Urothelium cell line (cell line): ENCODE data around the gene WDR5.
"Not testable (repeated sequence)": the region's sequence is repeated elsewhere in the genome, so short reads cannot be mapped to it uniquely, and the experiment has no call there.

Experiments
- DNase-seq: peaks from one replicate; pipeline ENCODE4 v3.0.0; 2011; ENCODE audit warnings: low spot score, mixed read lengths
- FAIRE-seq: peaks from 2 replicates; lab custom pipeline; 2011; peaks lifted over from hg19 to GRCh38; lab: Jason Lieb, UNC

WDR5 gene

DNA sequence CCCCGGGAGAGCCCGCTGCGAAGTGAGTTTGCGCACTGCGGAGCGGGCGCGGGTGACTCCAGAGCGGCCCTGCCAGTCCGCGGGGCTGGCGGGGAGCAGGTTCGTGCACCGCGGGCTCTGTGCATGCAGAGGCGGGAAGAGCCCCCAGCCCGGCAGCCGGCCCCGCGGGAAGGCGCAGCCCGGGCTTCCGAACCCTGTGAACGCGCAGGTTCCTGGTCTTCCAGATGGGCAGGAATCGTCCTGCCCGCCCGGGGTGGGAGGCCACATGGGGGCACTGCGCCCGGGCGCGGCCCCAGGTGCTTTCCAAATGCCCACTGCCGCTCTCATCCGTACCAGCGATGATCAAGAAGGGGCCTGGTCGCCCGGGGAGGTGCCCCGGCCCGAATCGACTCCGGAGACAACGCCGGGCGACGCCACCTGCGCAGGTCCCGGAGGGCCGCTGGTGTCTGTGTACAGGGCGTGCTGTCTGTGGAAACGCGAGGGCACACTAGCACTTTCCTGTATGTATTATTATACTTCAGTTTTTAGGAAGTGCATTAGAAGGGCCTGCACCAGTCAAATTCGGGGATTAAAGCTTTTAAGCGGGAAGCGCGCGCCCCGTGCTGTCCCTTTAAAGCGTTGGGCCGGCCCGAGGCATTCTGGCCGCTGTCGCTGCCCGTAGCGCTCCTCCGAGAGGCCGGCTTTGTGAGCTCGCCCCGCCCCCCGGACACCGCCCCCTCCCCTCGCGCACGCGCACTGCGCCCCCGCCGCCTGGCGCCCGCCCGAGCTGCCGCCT lies at the start of gene WDR5:
Gene WDR5 (plus strand): TSS at position 740 of the 775 bp plus-strand sequence. CDS start 3,796 bp downstream, outside the sequence.
- DNase-seq (peak; percentile 97), FAIRE-seq (peak; percentile 62)

DNA sequence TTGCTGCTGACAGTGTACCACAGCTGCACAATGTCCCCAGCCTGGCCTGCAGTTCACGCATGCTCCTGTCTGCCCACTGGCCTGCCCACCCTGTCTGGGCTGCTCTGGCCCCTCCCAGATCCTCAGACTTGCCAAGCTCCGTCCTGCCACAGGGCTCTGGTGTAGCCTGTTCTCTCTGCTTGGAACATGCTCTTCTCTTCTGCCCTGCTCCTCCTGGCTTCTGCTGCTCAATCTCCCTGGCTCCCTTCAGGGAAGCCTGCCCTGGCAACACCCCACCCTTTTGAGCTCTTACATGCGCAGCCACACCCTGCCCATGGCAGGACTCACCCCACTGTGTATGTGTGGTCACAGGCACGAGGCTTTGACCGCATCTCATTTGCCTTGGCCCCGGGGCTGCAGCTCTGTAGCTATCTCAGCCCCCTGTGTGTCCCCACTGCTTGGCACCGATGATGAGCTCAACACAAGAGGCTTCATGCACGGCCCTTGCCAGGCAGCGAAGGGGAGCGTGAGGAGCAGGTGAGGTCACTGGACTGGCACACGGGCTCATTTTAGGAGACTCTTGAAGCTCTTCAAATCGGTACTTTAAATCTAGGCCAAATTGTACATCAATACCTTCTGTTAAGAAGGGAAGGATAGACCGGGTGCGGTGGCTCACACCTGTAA lies 47.7 kb upstream of the WDR5 start:
- no peak for DNase-seq
- FAIRE-seq = no peak

DNA sequence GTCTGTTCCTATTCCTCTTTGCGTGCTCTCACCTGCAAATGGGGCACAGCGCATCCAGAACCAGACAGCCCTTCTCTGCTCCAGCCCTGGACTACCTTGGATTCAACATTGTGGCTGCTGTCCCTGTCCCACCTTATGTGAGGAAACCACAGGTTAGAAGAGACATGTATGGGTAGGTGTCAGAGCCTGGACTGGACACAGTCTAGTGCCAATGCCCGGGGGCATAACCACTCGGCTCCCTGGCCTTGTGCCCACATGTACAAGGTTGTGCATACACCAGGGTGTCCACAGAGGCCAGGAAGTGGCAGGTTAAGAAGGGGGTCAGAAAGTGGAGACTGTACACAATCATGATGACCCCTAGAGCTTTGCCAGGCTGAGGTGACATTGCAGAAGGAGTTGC lies 45.9 kb upstream of the WDR5 start:
- DNase-seq = no peak
- FAIRE-seq = no peak

DNA sequence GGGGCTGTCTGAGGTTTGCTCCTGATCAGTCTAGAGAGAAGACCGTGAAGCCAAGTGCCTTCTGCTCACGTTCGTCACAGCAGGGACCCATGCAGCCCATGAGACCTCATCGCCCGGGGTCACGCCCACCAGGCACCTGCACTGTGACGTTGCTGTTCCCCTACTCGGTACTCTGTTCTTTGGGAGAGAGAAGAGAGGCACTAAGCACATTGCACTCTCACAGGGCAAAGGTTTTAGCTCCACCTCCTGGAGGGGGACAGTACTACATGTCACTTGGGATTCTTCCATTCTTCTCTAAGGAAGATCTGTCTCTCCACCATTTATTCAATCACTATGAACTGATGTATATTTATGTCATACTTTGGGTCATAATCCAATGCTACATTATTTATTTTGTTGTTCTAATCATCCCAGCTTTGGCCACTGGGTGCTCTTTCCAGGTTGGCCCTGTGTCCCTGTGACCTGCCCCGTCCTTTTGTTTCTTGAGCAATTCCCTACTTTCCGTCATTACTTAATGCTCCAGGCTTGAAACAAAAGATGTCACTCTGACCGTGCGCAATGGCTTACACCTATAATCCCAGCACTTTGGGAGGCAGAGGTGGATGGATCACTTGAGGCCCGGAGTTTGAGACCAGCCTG lies 36.6 kb upstream of the WDR5 start:
- DNase-seq = peak; percentile 53

DNA sequence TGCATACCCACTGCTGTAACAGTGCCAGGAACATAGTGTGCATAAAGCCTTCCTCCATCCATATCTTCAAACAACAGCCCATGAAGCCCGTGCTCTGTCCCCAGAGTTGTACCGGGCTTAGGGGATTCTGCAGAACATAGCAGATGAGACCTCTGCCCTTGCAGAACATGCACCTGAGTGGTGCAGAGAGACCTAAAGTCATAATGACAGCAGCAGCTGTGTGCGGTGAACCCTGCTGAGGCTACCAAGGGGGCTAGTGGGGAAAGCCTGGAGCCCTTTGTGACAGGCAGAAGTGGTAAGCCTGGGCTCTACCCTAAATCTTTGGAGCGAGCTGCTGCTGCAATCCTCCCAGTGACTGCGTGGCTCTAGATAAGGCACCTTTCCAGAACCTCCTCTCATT lies 35.8 kb upstream of the WDR5 start:
- no peak for FAIRE-seq
- DNase-seq = no peak

More for the DNA sequence above, 36.6 kb upstream of the WDR5 start:
- FAIRE-seq = no peak

DNA sequence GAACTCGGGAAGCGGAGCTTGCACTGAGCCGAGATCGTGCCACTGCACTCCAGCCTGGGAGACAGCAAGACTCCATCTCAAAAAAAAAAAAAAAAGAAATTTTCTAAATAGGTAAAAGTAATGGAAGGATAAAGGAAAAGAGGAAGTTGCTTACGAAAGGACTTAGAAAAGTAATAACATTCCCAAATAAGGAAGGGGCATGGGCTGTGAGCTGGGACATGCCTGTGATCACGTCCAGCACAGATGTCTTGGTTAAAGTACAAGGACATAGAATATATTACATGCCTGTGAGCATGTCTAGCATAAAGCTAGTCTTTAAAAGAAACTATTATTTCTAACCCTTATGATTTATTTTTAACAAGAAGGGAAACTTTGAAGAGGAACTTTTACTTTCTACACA lies 34.7 kb upstream of the WDR5 start:
- DNase-seq, FAIRE-seq: not testable (repeated sequence)

DNA sequence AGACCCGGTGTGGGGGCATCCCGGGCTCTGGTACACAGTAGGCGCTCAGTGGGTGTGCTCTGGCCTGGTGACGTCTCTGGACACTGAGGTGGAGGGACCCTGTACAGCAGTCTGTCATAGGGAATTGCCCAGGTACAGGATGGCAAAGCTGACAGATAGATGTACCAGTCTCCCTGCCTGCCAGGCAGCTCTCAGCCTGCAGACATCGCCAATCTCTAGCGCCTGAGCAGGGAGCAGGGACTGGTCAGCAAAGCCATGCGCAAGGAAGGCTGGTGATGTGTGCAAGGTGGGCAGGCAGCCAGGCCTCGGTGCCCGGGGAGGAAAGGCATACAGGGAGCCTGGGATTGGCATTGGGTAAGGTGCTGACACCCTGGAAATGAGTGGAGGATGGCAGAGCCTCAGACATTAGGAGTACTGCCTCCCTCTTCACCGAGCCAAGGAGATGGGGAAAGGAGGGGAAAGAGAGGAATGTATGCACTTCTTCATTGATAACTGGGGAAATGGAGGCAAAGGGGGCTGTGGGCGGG lies 34.2 kb upstream of the WDR5 start:
- FAIRE-seq (no peak), DNase-seq (no peak)

DNA sequence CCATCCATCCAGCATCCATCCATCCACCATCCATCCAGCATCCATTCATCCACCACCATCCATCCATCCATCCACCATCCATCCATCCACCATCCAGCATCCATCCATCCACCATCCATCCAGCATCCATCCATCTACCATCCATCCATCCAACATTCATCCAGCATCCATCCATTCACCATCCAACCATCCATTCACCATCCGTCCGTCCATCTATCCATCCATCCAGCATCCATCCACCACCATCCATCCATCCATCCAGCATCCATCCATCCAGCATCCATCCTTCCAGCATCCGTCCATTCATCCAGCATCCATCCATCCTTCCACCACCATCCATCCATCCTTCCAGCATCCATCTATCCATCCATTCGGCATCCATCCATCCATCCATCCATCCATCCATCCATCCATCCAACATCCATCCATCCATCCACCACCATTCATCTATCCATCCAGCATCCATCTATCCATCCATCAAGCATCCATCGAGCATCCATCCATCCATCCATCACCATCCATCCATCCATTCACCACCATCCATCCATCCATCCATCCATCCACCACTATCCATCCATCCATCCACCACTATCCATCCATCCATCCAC lies 32.4 kb upstream of the WDR5 start:
- peak; percentile 97 for FAIRE-seq
- DNase-seq = no peak

DNA sequence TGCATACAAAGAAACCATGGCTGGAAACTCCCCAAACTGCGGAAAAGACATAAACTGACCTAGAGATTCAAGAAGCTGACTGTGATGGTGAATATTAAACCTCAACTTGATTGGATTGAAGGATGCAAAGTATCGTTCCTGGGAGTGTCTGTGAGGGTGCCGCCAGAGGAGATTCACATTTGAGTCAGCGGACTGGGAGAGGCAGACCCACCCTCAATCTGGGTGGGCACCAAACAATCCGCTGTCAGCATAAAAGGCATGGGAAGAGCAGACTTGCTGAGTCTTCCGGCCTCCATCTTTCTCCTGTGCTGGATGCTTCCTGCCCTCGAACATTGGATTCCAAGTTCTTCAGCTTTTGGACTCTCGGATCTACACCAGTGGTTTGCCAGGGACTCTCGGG lies 24.8 kb upstream of the WDR5 start:
- no peak for DNase-seq
- FAIRE-seq = no peak

DNA sequence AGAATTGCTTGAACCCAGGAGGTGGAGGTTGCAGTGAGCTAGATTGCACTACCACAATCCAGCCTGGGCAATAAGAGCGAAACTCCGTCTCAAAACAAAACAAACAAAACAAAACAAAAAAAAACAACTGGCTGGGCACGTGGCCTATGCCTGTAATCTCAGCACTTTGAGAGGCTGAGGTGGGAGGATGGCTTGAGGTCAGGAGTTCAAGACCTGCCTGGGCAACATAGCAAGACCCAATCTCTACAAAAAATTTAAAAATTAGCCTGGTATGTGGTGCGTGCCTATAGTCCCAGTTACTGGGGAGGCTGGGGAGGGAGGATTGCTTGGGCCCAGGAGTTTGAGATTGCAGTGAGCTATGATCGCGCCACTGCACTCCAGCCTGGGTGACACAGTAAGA lies 23.3 kb upstream of the WDR5 start:
- DNase-seq (no peak), FAIRE-seq (no peak)

DNA sequence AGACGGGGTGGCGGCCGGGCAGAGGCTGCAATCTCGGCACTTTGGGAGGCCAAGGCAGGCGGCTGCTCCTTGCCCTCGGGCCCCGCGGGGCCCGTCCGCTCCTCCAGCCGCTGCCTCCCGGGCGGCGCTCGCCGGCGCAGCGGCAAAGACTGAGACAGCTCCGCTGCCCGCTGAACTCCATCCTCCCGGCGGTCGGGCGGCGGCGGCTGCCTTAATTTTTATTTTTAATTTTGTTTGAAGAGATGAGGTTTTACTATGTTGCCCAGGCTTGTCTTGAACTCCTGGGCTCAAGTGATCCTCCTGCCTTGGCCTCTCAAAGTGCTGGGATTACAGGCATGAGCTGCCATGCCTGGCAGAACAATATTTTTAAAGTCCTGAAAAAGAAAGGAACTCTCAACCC lies 16.9 kb upstream of the WDR5 start:
- FAIRE-seq, DNase-seq: not testable (repeated sequence)

DNA sequence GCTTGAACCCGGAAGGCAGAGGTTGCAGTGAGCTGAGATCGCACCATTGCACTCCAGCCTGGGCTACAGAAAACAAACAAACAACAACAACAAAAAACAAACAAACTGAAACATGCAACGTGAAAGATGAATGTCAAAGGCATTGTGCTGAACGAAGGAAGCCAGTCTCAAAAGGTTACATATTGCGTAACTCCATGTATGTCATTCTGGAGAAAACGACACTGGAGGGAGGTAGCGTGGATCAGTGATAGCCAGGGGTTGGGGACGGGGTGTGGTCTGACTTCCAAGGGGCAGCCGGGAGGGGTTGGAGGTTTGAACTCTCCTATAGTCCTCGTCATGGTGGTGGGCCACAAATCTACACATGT lies 12.1 kb upstream of the WDR5 start:
- FAIRE-seq (no peak), DNase-seq (no peak)

DNA sequence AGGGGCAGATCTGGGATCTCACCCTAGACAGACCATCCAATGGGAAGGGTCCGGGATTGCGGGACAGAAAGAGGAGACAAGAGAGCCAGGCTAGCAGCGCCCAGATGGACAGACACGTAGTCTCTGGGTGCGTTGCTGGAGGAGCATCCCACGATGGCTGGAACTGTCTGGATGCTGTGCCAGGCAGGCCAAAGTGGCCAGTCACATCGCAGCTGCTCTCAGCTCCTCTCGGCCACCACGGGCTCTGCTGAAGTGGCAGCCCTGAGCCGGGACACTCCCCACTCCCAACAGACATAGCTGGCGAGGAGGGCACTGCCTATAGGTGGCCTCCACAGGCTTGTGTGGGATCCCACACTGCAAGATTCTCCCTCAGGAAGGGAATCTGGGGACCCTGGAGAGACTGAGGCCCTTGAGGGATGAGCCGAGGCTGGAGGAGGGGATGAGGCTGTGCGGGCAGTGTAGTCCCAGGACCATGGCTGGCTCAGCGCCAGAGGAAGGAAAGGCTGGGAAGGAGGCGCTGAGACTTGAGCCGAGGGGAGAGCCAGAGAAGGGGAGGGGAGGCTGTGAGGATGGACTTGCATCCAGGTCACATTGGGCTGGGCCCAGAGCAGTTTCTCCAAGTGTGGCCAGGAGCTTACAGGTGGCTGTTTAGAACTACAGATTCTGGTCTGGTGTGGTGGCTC lies 10.3 kb upstream of the WDR5 start:
- DNase-seq (no peak), FAIRE-seq (no peak)

DNA sequence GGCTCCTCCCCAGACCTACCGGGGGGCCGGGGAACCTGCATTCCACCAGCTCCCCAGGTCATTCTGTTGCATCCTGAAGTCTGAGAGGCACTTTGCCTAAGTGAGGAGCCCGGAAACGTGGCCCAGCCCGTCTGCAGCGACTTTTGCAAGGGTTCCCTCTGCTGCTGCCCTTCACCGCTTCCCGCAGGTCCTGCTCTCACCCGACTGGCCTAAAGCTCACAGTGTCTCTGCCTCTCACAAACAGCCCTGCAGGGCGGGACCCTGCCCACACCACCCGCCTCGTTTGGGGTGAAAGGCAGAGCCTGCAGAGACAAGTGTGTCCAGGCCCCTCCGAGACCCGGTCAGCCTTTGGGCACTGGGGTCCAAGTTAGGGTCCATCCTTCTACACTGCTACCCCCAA lies 9.5 kb upstream of the WDR5 start:
- no peak for FAIRE-seq

DNA sequence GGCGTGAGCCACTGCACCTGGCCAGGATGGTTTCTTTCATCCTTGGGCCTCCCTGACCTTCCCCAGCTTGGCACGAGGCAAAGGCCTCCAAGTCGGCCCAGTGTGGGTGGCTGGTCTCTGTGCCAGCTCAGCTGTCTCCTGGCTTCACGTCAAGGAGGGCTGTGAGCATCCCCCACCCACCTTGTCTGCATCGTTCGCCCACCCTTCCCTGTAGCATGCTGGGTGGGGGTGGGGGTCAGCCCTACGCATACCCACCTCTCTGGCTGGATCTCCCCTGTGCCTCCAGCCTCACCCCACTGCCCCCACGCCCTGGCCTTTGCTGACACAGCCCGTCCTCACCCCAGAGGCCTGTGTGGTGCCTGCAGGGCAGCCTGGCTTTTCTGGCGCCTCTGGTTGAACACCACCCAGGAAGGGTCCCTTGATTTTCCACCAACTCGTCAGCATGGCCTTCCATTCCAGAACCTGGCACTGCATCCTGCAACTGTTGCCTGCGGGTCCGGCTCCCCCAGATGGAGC lies 8.8 kb upstream of the WDR5 start:
- DNase-seq = no peak
- FAIRE-seq = no peak

More for the DNA sequence above, 9.5 kb upstream of the WDR5 start:
- DNase-seq = no peak

DNA sequence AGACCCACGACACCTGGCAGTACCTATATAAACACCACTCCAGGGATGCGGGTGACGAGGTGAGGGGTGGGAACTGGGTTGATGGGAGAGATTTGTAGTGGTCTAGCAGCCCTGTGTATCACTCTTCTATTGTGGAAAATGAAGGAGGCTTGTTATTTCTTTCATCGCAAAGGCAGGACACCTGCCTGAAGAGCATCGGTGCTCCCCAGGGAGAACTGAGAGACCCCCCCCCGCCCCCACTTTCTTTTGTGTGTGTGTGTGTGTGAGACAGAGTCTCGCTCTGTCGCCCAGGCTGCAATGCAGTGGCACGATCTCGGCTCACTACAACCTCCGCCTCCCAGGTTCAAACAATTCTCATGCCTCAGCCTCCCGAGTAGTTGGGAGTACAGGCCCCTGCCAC lies 8.3 kb upstream of the WDR5 start:
- FAIRE-seq = no peak

DNA sequence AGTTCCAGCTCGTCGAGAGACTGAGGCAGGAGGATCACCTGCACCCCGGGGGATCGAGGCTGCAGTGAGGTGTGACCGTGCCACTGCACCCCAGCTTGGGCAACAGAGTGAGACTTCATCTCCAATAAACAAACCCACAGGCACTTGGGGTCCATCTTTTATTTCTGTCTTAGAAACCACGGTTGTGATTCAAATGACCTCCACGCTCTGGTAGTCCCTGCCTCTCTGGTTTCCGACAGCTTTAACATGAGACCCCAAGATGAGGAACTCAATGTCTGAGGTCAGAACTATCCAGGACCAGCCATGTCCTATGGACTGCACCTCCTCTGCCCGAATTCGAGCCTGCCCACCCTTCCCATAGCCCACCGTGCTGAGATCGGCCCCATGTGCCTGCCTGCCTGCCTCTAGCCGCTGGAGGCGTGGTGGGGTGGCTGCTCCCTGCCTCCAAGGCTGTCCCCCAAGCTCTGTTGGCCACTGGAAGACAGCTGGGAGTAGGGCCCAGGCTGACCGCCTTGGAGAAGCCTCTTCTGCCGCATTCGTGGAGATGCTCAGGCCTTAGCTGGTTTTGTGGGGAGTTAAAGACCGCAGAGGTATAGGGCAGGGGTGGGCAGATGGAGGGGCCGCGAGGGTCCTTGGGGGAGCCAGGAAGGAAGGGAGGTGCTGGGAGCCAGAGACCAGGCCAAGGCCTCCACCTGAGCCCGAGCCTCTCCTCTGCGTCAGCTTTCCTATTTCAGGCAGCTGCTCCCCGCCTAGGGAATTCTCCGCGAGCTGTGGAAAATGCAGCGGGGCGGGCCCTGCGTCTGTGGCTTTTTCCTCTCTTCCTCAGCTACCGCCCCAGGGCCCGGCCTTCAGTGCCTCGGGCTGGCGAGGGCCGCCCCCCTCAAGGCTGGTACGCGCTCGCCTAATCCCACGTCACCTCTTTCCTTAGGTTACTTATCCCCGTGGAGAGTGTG lies 6.9 kb upstream of the WDR5 start:
- FAIRE-seq = no peak
- no peak for DNase-seq

More for the DNA sequence above, 8.3 kb upstream of the WDR5 start:
- no peak for DNase-seq

DNA sequence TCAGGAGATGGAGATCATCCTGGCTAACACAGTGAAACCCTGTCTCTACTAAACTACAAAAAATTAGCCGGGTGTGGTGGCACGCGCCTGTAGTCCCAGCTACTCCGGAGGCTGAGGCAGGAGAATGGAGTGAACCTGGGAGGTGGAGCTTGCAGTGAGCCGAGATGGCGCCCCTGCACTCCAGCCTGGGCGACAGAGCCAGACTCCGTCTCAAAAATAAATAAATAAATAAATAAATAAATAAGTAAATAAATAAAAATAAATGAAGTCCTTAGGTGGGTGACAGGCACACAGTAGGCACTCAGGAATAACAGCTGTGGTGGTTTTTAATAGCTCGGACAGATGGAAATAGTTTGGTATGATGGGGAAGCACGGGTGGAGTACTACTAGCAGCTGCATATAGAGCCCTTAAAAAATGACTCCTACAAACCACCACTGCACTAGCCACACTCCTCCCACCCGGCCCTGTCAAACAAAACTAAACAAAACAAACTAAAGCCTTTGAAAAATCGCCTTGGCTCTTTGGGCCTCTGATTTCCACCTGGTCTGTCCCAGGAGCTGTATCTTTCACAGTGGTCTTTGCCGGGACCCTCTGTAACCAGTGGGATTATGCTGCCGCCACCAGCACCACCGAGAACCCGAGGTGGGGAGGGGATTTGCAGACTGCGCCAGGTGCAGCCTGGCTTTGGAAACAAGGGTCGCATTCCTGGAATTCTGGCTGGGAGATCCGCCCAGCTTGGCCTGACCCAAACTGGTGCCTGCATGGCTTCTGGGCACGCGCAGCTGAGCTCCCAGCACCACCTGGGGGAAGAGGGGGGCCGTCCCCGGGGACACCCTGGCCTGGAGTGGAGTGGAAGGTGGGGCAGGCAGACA lies 5.1 kb upstream of the WDR5 start:
- DNase-seq (peak; percentile 89), FAIRE-seq (no peak)
